HUDEP-2 (cell line): ENCODE measurements around the gene TIAM1.

ENCODE experiments used
- DNase-seq, 76 experiments: peaks; one replicate each; lab custom pipeline; 2025; ENCODE audit not compliant: unreplicated experiment in 76 of 76; lab: John Stamatoyannopoulos, UW

Gene TIAM1

DNA sequence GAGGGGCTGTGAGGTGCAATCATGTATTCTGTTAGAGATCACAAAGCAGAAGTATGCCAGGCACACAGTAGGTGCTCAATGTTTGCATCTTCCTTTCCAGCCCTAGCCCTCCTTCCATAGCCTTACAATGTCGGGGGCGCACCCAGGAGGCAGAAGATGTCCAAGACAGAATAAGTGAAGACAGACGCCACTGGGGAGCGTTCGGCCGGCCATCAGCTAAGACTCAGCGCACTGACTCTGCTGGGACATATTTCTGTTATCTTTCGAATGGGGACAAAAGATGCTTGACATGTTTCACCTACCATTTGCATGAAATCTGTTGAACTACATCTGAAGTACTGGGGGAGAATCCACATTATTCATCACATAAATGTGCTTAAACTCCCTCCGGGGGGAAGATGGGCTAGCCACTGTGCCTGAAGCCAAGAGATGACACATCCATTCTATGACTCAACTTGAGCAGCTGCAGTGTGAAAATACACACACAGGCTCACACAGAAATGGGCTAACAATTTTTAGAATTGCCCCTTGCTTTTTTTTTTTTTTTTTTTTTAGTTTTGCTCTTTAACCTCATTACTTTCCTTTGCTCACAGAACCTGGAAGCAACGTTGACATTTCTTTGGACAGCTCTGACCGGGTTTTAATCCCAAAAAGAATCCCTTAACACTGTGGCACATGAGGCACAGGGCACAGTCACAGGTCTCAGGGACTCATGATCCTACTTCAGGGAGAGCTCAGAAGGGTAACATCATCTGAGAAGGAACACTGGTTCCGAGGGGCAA lies 7.9 kb downstream of the TIAM1 start:
- DNase-seq: no peak

DNA sequence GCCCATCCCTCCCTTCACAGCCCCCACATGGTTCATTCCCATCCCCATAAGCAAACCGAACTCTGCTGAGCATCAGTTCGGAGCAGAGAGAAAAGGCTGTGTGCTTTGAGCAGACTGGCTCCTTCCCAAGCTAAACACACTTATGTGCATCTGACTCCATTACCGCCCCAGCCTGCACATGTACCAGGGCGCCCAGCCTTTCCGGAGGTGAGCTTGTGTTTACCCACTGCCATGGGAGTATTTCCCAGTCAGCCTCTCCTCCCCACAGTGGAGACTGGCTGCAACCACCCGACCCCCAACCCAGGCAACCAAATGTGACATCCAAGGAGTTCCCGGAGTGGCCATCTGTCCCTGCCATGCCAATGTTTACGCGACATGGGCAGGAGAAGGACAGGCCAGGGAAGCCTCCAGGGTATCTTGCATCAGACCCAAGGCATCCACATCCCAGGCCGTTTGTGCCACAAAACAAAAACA lies 9.4 kb downstream of the TIAM1 start:
- no peak for DNase-seq

DNA sequence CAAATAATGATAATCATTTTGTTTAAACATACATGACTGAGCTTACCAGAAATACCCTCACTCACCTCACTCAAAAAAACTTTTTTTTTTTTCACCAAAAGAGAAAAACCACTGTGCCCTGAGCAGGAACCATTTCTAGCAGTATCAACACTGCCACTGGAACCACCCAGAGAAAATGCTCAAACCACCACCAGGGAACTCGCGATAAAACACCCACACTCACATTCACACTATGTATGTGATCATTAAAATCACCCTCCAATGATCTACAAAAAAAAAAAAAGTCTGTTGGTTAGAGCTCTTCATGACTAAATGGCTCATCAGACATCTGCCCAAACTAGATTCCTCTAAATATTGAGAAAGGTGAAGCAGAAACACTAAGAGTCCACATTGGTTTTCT lies 11.5 kb downstream of the TIAM1 start:
- no peak for DNase-seq

DNA sequence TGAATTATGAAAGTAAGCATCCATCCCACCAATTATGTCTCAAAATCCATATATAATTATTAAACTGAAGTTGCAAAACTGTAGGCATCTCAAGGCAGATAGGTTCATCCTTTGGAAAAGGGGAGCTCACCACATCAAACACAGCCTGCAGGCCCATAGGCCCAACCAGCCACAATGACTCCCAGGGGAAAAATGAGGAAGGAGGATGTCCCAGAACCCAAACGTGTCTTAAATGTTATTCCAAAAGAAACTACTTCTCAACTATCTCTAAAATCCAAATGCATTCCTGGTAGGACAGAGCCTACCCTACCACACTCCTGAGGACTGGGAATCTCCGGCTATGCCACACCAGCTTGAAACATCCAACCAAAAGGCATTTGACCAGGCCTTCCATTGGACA lies 12.8 kb downstream of the TIAM1 start:
- DNase-seq: no peak

DNA sequence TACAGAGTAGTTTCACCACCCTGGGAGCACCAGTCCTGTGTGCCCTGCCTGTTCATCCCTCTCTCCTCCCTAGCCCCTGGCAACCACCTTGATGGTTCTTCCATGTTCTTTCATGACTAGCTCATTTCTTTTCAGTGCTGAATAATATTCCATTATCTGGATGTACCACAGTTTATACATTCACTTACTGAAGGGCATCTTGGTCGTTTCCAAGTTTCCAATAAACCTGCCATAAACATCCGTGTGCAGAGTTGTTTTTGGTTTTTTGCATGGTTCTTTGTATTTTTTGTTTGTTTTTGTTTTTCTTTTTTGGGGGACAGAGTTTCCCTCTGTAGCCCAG lies 13.9 kb downstream of the TIAM1 start:
- DNase-seq: no peak

DNA sequence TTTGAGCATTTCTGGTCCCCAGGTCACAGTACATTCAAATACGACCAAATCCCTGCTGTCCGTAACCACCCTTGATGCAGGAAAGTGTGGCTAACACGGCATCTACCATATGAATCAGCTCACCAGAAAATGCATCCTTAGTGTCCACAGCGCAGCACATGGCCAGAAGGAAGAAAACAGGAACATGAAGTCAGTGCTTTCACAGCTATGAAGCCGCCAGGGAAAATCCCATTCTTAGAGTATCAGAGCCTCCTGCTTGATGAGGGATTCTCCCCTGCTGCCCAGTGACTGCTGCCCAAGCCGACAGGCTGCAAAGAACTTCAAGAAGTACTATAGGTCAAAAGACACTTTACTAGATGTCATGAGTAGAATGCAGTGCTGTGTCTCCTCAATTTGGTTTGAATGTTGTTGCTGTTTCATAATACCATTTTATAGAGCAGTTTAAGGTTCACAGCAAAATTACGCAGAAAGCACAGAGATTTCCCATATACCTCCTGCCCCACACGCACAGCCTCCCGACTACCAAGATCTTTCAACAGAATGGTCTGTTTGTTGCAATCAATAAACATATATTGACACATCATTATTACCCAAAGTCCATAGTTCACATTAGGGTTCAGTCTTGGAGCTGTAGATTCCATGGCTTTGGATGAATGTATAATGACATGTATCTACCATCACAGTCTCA lies 14.5 kb downstream of the TIAM1 start:
- no peak for DNase-seq

DNA sequence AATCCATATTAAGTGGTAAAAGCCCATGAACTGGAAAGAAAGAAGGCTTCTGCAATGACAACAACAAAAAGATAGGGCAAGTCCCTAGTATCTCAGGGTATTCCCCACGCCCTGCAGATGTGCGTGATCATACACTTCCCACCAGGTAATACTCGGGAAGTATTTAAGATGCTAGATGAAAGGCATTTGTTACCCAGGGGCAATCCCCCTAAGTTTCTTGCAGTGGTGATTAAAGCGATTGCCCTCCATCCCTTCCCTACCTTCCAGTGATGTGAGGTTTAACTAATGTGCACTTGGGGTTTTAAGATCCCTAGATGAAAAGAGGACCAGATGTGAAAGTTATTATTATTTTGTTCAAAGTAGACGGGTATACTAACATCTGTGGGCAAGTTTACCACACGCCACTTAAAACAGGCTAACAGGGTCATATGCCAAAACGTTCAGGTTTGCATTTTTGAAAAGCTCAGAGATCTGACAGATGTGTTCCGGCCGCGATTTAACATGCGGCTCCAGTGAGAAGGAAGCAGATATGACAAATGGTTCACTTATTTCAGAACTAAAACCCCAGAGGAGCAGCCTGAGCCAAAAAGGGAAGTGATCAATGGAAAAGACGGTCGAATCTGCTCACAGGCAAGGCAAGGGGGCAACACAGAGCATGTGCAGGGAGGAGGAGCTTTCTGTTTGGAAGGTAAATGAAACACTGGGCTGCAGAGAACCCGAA lies 17.4 kb downstream of the TIAM1 start:
- DNase-seq: no peak

DNA sequence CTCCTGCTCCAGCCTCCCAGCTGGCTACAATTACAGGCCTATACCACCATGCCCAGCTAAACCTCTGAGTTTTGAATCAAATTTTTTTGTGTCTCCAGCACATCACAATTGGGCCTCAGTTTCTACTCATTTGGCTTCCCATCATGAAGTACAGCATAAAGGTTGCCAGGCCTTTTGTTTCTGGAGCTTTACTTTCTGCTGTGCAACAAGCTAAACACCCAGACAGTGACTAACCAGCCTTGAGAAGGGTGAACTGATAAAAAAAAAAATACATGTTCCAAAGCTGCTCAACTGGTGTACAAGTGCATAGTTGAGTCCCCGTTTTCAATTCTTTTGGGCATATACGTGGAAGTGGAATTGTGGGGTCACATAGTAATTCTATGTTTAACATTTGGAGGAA lies 25.1 kb downstream of the TIAM1 start:
- DNase-seq: no peak

DNA sequence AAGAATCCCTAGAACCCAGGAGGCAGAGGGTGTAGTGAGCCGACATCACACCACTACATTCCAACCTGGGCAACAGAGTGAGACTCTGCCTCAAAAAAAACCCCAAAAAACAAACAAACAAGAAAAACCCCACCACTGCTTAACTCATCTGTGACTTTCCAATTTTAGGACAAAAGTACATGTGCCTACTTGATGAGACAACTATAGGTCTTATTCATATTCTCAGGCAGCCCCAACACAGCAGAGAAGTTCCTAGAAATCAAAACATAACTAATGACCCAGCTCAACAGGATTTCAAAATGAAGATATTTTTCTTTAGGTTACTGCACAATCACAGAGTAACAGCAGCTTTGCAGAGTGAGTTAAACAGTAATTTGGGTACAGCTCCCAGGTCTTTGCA lies 26.4 kb downstream of the TIAM1 start:
- no peak for DNase-seq

DNA sequence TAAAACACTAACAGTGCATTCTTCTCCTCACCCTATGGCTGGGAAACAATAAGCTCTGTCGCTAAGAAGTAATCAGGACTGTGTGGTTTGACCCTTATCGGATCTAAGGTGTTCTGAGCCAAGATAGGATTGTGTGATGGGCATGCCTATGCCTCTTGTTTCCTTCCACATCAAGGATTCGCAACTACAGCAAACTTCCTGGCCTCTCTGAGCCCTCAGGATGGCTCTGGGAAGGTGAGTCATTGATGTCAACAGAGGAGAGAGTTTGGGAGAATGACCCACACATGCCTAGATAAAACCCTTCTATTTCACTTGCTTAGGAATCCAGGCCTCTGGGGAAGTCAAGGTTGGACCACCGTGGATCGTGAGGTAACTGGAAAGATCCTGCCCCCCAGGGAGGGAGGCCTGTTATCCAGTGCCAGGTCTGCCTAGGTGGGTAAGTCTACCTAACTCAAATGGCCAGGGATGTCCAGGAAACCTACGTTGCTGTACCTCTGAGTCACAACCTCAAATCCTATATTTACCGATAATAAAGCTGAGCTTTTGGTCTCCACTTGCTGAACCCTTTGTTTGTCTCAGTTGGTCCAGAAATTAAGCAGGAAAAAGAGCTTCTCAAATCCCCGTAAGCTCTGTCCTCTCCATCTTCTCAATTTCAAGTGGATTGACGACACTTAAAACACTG lies 27.4 kb downstream of the TIAM1 start:
- no peak for DNase-seq

DNA sequence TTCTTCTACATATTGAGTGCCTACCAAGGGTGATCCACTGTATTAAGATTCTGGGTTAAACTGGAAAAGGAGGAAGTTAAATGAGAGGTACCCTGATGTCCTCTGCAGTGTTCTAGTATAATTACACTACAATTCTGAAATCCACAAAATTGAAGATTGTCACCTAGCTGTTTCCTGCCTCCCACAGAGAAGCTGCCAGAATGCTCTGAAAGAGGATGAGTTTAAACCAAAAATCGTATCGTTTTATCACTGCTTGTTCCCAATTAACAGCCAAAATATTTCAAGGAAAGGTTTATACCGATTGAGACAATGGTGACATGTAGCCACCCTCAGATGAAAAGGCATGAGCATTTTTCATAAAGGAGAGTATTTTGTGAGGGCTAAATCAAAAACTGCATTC lies 28.0 kb downstream of the TIAM1 start:
- no peak for DNase-seq

DNA sequence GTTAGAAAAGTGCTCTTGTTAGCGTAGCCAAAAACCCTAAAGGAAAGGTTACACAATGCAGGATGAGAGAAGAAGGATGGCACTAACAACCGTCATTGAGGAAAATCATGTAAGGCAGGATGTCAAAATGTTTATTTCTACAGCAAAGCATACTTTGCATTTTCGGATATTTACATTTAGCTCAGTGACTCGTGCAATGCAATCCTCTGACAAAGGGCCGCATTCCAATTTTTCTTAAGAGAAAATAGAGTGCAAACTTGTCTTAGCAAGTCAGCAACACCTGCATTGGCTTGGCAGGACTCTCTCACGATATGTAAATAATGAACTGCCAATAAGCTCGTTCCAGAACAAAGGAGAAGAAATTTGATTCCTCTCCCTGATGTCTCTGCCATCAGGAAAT lies 33.3 kb downstream of the TIAM1 start:
- DNase-seq: no peak

DNA sequence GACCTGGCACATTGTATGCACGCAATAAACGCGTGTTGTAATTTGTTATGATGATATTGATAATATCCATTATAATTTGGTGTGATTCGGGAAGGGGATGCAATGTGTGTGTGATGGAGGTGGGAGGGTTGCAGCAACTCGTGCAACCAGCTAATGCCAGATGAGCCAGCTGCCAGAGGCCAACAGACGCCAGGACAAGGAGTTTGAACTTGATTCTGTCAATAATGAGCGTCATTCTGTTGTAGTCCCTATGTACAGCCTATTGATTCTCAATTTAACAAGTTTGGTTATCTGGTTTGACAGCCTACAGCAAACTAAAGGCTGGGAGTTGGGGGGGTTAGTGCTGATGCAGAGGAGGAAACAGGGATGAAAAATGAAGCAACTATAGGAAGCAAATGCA lies 35.5 kb downstream of the TIAM1 start:
- DNase-seq: no peak

DNA sequence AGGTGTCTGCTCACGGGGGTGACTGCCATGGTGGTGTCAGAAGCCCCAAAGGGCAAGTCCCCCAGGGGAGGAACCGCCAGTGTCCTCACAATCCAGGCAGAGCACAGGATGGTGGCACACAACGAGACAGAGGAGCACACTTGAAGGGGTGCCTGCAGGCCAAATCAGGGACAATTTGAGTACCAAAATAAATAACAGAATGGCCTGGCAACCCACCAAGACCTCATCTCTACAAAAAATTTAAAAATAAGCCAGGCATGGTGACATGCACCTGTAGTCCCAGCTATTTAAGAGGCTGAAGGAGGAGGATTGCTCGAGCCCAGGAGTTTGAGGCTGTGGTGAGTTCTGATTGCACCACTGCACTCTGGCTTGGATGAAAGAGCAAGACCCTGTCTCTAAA lies 38.2 kb downstream of the TIAM1 start:
- no peak for DNase-seq

DNA sequence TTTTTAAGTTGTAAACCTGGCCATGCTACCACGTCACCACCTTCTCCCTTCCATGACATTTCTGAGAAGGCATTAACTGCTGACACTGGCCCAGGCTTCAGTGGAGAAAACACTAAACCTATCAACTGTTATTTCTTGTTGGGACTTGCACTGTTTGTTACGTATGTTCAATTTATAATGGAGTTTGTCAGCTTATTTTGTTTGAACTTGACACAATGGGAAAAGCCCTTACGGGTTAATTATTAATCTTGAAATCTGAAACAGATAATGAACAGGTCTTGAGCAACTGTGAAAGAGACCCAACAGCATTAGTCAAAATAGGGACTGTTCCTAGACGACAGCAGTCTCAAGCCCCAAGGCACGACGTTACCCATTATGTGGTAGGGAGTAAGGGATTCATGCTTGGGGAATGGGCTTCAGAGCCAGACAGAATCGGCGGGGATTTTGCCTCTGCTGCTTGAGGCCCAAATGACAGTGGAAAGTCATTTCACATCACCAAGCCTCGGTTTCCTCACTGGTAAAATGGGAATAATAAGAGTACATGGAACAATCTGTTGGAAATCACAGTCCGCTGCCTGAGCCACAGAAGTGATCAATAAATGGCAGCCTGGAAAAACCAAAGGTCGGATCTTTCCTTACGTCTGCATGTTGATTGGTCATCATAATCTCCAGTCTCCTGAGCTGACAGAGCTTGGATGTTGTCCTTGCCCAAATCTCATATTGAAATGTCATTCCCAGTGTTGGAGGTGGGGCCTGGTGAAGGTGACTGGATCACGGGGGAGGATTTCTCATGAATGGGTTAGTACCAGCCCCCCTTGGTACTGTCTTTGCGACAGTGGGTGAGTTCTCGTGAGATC lies 44.5 kb downstream of the TIAM1 start:
- no peak for DNase-seq

DNA sequence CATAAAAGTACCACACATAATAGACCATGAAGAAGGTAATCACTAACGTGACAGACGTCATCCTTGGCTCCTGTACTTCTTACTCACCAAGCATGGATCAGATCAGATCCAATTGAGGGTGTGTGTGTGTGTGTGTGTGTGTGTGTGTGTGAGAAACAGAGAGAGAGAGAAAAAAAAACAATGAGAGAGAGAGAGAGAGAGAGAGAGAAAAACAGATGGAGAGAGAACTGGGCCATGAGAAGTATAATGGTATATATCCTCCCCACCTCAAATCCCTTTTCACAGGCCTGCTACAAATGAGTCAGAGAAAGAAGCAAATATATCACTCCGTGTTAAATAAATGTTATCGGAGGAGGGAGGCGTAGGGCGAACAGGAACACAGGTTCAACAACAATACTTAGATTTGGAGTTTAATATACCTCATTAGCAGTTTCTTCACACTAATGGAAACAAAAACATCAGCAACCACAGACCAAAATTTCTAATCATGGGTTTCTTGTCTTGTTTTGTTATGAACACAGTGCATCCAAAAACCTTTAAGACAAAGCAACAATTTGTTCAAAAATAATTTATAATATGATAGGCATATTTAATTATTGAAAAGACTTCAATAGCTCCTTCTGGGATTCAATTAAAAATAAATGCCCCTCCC lies 45.3 kb downstream of the TIAM1 start:
- DNase-seq: no peak

DNA sequence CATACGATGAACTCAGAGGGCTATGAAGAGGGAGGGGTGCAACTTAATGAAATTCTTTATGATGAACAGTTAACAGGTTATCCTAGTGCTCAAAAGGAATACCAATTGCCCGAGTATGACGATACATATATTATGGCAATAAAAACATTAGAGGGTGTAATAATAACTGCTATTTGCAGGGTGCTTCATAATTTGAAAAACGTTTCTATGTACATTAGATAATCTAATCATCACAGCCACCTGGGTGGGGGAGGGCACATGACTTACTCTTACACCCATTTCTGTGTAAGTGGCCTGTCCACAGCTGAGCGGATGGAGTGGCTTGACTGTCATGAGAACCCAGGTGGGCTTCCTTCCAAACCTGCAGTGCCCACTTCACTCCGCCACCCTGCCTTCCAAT lies 46.3 kb downstream of the TIAM1 start:
- no peak for DNase-seq

DNA sequence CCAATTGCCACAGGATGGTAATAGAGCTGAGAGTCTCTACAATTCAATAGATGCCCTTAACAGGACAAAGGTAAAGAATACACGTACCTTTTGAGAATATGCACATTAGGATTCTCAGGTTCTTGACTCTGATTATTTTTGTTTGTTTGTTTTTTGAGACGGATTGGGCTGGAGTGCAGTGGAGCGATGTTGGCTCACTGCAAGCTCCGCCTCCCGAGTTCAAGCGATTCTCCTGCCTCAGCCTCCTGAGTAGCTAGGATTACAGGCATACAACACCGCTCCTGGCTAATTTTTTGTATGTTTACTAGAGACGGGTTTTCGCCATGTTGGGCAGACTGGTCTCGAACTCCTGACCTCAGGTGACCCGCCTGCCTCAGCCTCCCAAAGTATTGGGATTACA lies 48.4 kb downstream of the TIAM1 start:
- no peak for DNase-seq

DNA sequence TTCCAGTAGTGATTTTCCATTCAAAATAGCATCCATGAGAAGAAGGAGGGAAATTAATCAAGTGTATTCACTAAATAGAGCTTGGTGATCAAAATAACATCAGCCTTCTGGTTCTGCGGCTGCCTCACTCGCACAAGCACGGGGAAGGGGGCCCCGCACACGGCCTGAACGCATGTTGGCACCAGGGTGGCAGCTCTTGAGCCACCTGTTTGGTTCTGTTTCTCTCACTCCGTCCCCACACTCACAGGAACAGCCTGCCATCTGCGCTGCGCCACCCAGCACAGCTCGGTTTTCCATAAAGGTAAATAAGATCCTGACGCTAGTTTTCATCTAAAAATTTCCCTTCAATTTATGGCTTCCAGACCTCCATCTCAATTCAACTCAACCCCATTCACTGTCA lies 49.4 kb downstream of the TIAM1 start:
- DNase-seq: no peak

DNA sequence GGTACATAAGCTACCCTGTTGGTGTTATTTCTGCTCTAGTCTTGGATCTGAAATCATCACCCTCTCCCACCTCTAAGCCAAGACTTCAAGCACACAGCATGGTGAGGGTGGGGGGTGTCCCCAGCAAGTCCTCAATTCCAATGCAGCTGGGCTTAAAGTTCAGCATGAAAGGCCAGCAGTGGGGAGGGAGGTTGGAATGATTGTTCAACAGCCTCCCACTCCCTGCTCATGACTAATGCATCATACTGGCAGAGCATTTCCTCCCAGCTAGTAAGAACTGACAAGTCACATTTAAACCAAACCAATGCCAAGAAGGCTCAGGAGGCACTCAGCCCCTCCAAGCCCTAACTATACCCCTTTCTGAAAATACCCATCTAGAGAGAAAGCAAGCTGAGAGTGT lies 50.1 kb downstream of the TIAM1 start:
- no peak for DNase-seq
